ENCODE data around the gene DBX2.
"Not testable (repeated sequence)": the region's sequence is repeated elsewhere in the genome, so short reads cannot be mapped to it uniquely, and the experiment has no call there.

The DBX2 gene

GRCh38 chr12:45051572-45052125, 750 bp upstream of the DBX2 start:
- no peak for DNase-seq (ENCODE audit: low read depth in 1 of 2, low spot score in 1 of 2)
- TF ChIP-seq JUND (IDR thresholded peaks at IDR 0.05; ENCODE audit: low read depth): no peak
- in situ Hi-C loops (cut with HindIII; ENCODE audit: low pct_unique_long_range_greater_than_20kb, low sequenced_read_pairs): no loop called here

DNA sequence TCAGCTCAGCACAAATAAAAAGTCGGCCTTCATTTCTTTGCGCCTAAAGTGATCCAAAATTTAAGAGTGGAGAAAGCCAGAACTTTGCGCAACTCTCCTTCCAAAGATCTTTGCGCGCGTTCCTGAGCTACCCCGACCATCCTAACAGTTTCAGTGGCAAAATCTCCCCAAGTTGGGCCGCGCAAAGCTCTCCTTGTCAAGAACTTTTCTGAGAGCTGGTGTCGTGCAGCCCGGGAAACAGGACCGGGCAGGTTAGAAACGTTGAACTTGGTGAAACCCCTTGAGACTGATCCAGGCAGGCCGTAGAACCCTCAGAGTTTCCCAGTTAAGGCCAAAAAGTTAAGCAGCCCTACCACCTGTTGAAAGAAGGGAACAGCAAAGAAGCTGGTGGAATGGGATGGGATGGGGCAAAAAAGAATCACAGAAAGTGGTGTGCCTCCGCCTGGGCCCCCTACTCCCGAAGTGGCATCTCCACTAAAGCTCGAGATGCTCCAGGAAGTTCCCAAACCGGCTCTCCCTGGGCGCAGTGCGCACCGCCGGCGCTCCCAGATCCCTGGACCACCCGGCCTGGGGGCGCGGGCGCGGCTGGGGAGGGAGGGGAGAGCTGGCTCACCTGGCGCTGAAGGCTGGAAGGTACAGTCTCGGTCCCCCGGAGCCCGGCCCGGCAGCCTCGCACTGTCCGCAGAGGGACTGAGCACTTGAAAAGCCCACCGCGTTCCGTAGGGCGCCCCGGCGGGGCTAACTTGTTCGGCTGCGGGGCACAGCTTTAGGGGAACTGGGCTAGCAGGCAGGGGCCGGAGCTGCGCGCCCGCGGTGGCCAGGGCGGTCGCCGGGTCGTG, 768 bp downstream of the DBX2 start:
- in situ Hi-C loops (cut with HindIII; ENCODE audit: low pct_unique_long_range_greater_than_20kb, low sequenced_read_pairs): no loop called here
- DNase-seq (ENCODE audit: low read depth in 1 of 2, low spot score in 1 of 2): no peak
- no peak for TF ChIP-seq JUND (IDR thresholded peaks at IDR 0.05; ENCODE audit: low read depth)

GRCh38 chr12:45042599-45042998, 8.3 kb downstream of the DBX2 start:
- TF ChIP-seq JUND (IDR thresholded peaks at IDR 0.05; ENCODE audit: low read depth): no peak
- DNase-seq (ENCODE audit: low read depth in 1 of 2, low spot score in 1 of 2): no peak
- in situ Hi-C loops (cut with HindIII; ENCODE audit: low pct_unique_long_range_greater_than_20kb, low sequenced_read_pairs): no loop called here

DNA sequence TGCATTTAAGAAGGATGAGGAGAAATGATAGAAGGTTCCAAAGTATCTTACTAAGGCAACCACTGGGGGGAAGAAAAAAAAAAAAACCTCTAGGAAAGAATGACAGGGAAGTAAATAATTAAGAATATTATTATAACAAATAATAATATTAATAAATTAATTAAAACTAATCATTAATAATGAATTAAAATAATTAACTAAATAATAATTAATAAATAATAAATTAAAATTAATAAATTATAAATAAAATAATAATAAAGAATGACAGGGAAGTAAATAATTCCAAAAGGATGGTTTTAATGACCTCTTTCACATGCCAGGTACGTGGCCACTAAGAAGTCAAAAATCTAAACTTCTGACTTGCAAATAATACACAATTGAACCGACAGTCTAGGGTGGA, 9.9 kb downstream of the DBX2 start:
- no peak for DNase-seq (ENCODE audit: low read depth in 1 of 2, low spot score in 1 of 2)
- no peak for TF ChIP-seq JUND (IDR thresholded peaks at IDR 0.05; ENCODE audit: low read depth)
- in situ Hi-C loops (cut with HindIII; ENCODE audit: low pct_unique_long_range_greater_than_20kb, low sequenced_read_pairs): no loop called here

DNA sequence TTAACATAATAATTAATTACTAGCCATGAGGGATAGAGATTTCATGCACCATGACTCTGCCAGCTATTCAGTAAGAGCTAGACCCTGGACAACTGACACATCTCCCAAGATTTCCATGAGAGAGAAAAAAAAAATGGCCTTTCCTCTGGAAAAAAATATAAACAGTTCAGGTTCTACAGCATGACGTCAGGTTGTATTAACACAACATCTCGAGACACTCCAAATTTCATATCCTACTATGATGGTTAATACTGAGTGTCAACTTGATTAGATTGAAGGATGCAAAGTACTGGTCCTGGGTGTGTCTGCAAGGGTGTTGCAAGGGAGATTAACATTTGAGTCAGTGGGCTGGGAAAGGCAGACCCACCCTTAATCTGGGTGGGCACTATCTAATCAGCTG, 11.1 kb downstream of the DBX2 start:
- no peak for DNase-seq (ENCODE audit: low read depth in 1 of 2, low spot score in 1 of 2)
- no peak for TF ChIP-seq JUND (IDR thresholded peaks at IDR 0.05; ENCODE audit: low read depth)
- in situ Hi-C loops (cut with HindIII; ENCODE audit: low pct_unique_long_range_greater_than_20kb, low sequenced_read_pairs): no loop called here

DNA sequence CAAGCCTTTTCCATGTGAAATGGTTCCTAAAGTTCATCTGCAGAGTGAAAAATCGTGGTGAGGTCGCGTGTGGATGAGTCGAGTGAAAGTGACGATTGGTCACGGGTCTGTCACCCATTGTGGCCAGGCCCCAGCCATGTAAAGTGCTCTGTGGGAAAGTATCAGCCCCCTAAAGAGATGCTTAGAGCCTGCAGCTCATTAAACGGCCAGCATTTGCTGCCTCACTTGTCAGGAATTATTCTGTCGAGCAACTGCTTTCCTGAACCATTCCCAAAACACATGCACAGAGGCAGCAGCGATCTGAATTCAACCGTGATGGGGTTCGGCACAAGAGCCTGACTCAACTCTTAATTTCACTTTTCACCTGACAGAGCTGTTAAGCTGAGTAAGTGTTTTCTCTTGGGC, 16.0 kb downstream of the DBX2 start:
- in situ Hi-C loops (cut with HindIII; ENCODE audit: low pct_unique_long_range_greater_than_20kb, low sequenced_read_pairs): no loop called here
- DNase-seq (ENCODE audit: low read depth in 1 of 2, low spot score in 1 of 2): no peak
- TF ChIP-seq JUND (IDR thresholded peaks at IDR 0.05; ENCODE audit: low read depth): no peak

GRCh38 chr12:45017916-45018315, 33.0 kb downstream of the DBX2 start:
- TF ChIP-seq JUND (IDR thresholded peaks at IDR 0.05; ENCODE audit: low read depth): no peak
- in situ Hi-C loops (cut with HindIII; ENCODE audit: low pct_unique_long_range_greater_than_20kb, low sequenced_read_pairs): no loop called here
- DNase-seq (ENCODE audit: low read depth in 1 of 2, low spot score in 1 of 2): no peak

DNA sequence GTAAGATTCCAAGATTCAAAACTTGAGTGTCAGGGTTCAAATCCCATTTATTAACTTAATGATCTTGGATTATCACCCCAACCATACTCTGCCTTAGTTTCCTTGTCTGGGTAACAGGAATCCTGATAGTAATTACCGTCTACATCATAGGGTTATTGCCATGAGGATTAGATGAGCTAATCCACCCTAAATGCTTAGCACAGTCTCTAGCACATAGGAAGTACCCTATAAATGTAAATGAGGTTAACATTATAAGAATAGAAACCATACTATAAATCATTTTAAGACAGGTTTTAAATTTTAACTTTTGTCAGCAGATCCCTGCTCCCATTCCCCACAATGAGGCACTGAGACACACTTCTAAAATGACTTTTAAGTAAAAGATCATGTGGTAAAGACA, 36.5 kb downstream of the DBX2 start:
- no peak for TF ChIP-seq JUND (IDR thresholded peaks at IDR 0.05; ENCODE audit: low read depth)
- DNase-seq (ENCODE audit: low read depth in 1 of 2, low spot score in 1 of 2): no peak
- in situ Hi-C loops (cut with HindIII; ENCODE audit: low pct_unique_long_range_greater_than_20kb, low sequenced_read_pairs): no loop called here

DNA sequence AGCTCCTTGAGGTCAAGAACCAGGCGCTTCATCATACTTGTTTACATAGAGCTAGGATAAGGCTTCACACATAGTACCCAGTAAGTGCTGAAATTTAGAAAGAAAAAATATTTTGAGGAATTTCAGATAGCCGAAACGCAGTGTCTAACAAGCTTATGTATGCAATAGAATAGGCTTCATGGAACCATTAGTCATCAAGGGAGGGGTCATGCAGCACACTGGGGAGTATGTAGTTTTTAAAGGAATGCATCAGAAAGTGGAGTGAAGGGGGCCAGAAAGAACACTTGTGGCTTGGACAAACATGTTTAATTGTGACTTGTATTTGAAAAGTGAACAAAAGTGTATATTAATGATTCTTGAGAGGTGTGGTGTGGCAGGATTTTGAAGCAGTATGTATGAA, 38.1 kb downstream of the DBX2 start:
- TF ChIP-seq JUND (IDR thresholded peaks at IDR 0.05; ENCODE audit: low read depth): no peak
- DNase-seq (ENCODE audit: low read depth in 1 of 2, low spot score in 1 of 2): no peak
- in situ Hi-C loops (cut with HindIII; ENCODE audit: low pct_unique_long_range_greater_than_20kb, low sequenced_read_pairs): no loop called here

GRCh38 chr12:45010059-45010458, 40.8 kb downstream of the DBX2 start:
- in situ Hi-C loops (cut with HindIII; ENCODE audit: low pct_unique_long_range_greater_than_20kb, low sequenced_read_pairs): no loop called here
- TF ChIP-seq JUND (IDR thresholded peaks at IDR 0.05; ENCODE audit: low read depth): no peak
- DNase-seq (ENCODE audit: low read depth in 1 of 2, low spot score in 1 of 2): no peak

GRCh38 chr12:45008211-45008610, 42.7 kb downstream of the DBX2 start:
- no peak for TF ChIP-seq JUND (IDR thresholded peaks at IDR 0.05; ENCODE audit: low read depth)
- DNase-seq (ENCODE audit: low read depth in 1 of 2, low spot score in 1 of 2): no peak
- in situ Hi-C loops (cut with HindIII; ENCODE audit: low pct_unique_long_range_greater_than_20kb, low sequenced_read_pairs): no loop called here

DNA sequence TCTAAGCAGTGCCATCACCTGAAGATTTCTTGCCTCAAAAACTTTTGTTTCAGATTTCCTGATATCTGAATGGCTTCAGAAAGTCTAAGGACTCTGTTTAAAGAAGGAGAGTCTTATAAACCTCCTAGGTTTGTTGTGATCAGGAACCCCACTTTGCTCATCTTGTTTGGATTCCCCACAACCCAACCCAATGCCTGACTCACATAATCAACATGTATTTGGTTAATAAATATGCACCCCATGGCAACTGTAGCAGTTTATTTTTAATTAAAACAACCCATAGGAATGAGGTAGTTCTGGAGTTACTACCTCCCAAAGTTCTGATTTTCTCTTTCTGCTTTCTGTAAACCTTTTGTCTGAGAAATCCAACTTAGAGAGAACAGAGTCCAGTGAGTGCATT, 51.5 kb downstream of the DBX2 start:
- in situ Hi-C loops (cut with HindIII; ENCODE audit: low pct_unique_long_range_greater_than_20kb, low sequenced_read_pairs): no loop called here
- TF ChIP-seq JUND (IDR thresholded peaks at IDR 0.05; ENCODE audit: low read depth): no peak
- DNase-seq (ENCODE audit: low read depth in 1 of 2, low spot score in 1 of 2): no peak

GRCh38 chr12:44993161-44993560, 57.7 kb downstream of the DBX2 start:
- in situ Hi-C loops (cut with HindIII; ENCODE audit: low pct_unique_long_range_greater_than_20kb, low sequenced_read_pairs): no loop called here
- TF ChIP-seq JUND (IDR thresholded peaks at IDR 0.05; ENCODE audit: low read depth): no peak

GRCh38 chr12:44984863-44985262, 66.0 kb downstream of the DBX2 start:
- DNase-seq (ENCODE audit: low read depth in 1 of 2, low spot score in 1 of 2); in situ Hi-C loops (cut with HindIII; ENCODE audit: low pct_unique_long_range_greater_than_20kb, low sequenced_read_pairs): not testable (repeated sequence)

More at GRCh38 chr12:44993161-44993560, 57.7 kb downstream of the DBX2 start:
- no peak for DNase-seq (ENCODE audit: low read depth in 1 of 2, low spot score in 1 of 2)

Measured in T47D (cell line).